A673 (cell line): ENCODE measurements around the gene FHIT. TPM values are rescaled to one million over a fixed set of nuclear protein-coding genes. Genes with fewer than 3 reads are reported as not detected.

Experiments
- BruUV-seq: library from RNA; stranded (reverse); fragments of 400-500 nt; replicated peaks from 2 replicates; lab custom pipeline; 2021; lab: Mats Ljungman, UMichigan
- CTCF ChIA-PET: fragments of 300-600 bp; sonication (Branson Sonifier 250); formaldehyde crosslinking; loops from one replicate; lab custom pipeline; 2022; ENCODE audit warnings: antibody characterized with exemption; lab: Charles Lee
- POLR2A ChIA-PET: fragments of 300-600 bp; sonication (Branson Sonifier 250); formaldehyde crosslinking; loops from one replicate; lab custom pipeline; 2022; ENCODE audit warnings: antibody characterized with exemption; ENCODE audit not compliant: low non-redundant PET; lab: Charles Lee
- DNase-seq: peaks from one replicate; pipeline ENCODE4 v3.0.0-alpha.2; 2015; ENCODE audit warnings: low spot score
- H3K27ac ChIP-seq: fragments of 200-600 bp; sonication (generic); 2 replicates; pipeline ENCODE4 v1.5.1; 2016; ENCODE audit warnings: mixed run types, low read depth, mild to moderate bottlenecking, mixed read lengths, antibody characterized with exemption, low read length; ENCODE audit not compliant: poor library complexity, severe bottlenecking
- H3K27me3 ChIP-seq: fragments of 200-600 bp; sonication (generic); replicated peaks from 2 replicates; pipeline ENCODE4 v1.6.1; 2017; ENCODE audit warnings: mixed run types, low read depth, mild to moderate bottlenecking, mixed read lengths, antibody characterized with exemption, low read length; ENCODE audit not compliant: insufficient read depth, poor library complexity
- H3K36me3 ChIP-seq: fragments of 200-600 bp; sonication (generic); 2 replicates; pipeline ENCODE4 v1.6.1; 2016; ENCODE audit warnings: mixed run types, mild to moderate bottlenecking, mixed read lengths, antibody characterized with exemption, low read length; ENCODE audit not compliant: insufficient read depth, poor library complexity, severe bottlenecking
- H3K4me1 ChIP-seq: fragments of 200-600 bp; sonication (generic); 2 replicates; pipeline ENCODE4 v1.6.1; 2017; ENCODE audit warnings: mixed run types, mild to moderate bottlenecking, mixed read lengths, antibody characterized with exemption, low read length; ENCODE audit not compliant: insufficient read depth, poor library complexity, severe bottlenecking
- H3K4me3 ChIP-seq: fragments of 200-600 bp; sonication (generic); 2 replicates; pipeline ENCODE4 v1.5.1; 2016; ENCODE audit warnings: low read depth, mixed run types, mild to moderate bottlenecking, mixed read lengths, low read length; ENCODE audit not compliant: poor library complexity, severe bottlenecking
- H3K9me3 ChIP-seq: fragments of 200-600 bp; sonication (generic); 2 replicates; pipeline ENCODE4 v1.6.1; 2016; ENCODE audit warnings: mixed run types, low read depth, mild to moderate bottlenecking, mixed read lengths, antibody characterized with exemption, low read length; ENCODE audit not compliant: poor library complexity, severe bottlenecking
- CTCF ChIP-seq: fragments of 300-800, 200-600 bp; sonication (generic); conservative IDR thresholded peaks from 2 replicates; pipeline ENCODE4 v1.5.1; 2017; ENCODE audit warnings: low read depth, mild to moderate bottlenecking, antibody characterized with exemption, low read length, moderate library complexity, mixed read lengths
- EZH2 ChIP-seq: fragments of 200-600 bp; sonication (generic); IDR thresholded peaks from 2 replicates; pipeline ENCODE4 v1.6.1; 2017; ENCODE audit warnings: borderline replicate concordance, low read depth, mild to moderate bottlenecking, mixed read lengths, antibody characterized with exemption, low read length; ENCODE audit not compliant: poor library complexity, severe bottlenecking
- intact Hi-C: fragments of 100-400 bp; cut with micrococcal nuclease; formaldehyde crosslinking; loops from one replicate; pipeline ENCODE4 v1.10.0; 2022; ENCODE audit not compliant: unreplicated experiment
- total RNA-seq: library from RNA; stranded (reverse); gene quantifications from 2 replicates; pipeline ENCODE4 v1.2.3, GENCODE V29; 2021

Gene FHIT
- total RNA-seq, 1 experiment from 2014 or later: not detected

GRCh38 chr3:61226166-61226686 is 25.0 kb downstream of the FHIT start:
- no peak for TF ChIP-seq CTCF
- no peak for TF ChIP-seq EZH2
- Histone ChIP-seq H3K27ac (no peak overlapping the region), H3K27me3 (no peaks in the 10 kb centered on the region), H3K4me1 (no peaks in the 10 kb centered on the region), H3K36me3 (no peaks in the 10 kb centered on the region), H3K4me3 (no peak overlapping the region), H3K9me3 (no peaks in the 10 kb centered on the region)
- intact Hi-C loops: no loop called here
- no TSS peak for BruUV-seq
- CTCF ChIA-PET: no interaction called here
- POLR2A ChIA-PET: no interaction called here
- DNase-seq: no peak

- H3K36me3 ChIP-seq: no peaks in the 10 kb centered on the region
- H3K27ac ChIP-seq: no peak overlapping the region
- POLR2A ChIA-PET: no interaction called here
- TF ChIP-seq EZH2 (no peak), CTCF (no peak)
- no peaks in the 10 kb centered on the region for H3K4me1 ChIP-seq
- CTCF ChIA-PET: no interaction called here
- DNase-seq: no peak
- no peak overlapping the region for H3K4me3 ChIP-seq
- intact Hi-C loops: no loop called here
- no peaks in the 10 kb centered on the region for H3K9me3 ChIP-seq
- no TSS peak for BruUV-seq
- H3K27me3 ChIP-seq: no peaks in the 10 kb centered on the region
Measured at GRCh38 chr3:61224823-61225222, 26.4 kb downstream of the FHIT start.

GRCh38 chr3:61223451-61223850 is 27.8 kb downstream of the FHIT start:
- CTCF ChIA-PET: no interaction called here
- no peak overlapping the region for H3K27ac ChIP-seq
- no peaks in the 10 kb centered on the region for H3K9me3 ChIP-seq
- TF ChIP-seq EZH2 (no peak), CTCF (no peak)
- H3K4me3 ChIP-seq: no peak overlapping the region
- no peaks in the 10 kb centered on the region for H3K36me3 ChIP-seq
- DNase-seq: no peak
- BruUV-seq: no TSS peak
- POLR2A ChIA-PET: no interaction called here
- intact Hi-C loops: no loop called here
- H3K4me1 ChIP-seq: no peaks in the 10 kb centered on the region
- H3K27me3 ChIP-seq: no peaks in the 10 kb centered on the region
